ENCODE data around the gene NLN.
"Not testable (repeated sequence)": the region's sequence is repeated elsewhere in the genome, so short reads cannot be mapped to it uniquely, and the experiment has no call there.

- TF ChIP-seq CTCF (CRISPR knock-in tag; IDR thresholded peaks at IDR 0.05); PPARG (CRISPR knock-in tag; conservative IDR thresholded peaks at IDR 0.05); HNF4G (IDR thresholded peaks at IDR 0.05; ENCODE audit: borderline replicate concordance, low read depth, low read length); HNF4G (CRISPR knock-in tag; IDR thresholded peaks at IDR 0.05; ENCODE audit: borderline replicate concordance, low read depth); ZNF460 (CRISPR knock-in tag; IDR thresholded peaks at IDR 0.05; ENCODE audit: borderline replicate concordance); BHLHE40 (IDR thresholded peaks at IDR 0.05; ENCODE audit: low read length); ZSCAN30 (CRISPR knock-in tag; IDR thresholded peaks at IDR 0.05): not testable (repeated sequence)
Measured at GRCh38 chr5:65788296-65788695, 66.3 kb downstream of the NLN start.

Data from HepG2 (cell line).